ENCODE data around the gene CXCR1. TPM values are rescaled to one million over a fixed set of nuclear protein-coding genes. Genes with fewer than 3 reads are reported as not detected.

The CXCR1 gene
- total RNA-seq, 2 experiments from 2014 or later = not detected

DNA sequence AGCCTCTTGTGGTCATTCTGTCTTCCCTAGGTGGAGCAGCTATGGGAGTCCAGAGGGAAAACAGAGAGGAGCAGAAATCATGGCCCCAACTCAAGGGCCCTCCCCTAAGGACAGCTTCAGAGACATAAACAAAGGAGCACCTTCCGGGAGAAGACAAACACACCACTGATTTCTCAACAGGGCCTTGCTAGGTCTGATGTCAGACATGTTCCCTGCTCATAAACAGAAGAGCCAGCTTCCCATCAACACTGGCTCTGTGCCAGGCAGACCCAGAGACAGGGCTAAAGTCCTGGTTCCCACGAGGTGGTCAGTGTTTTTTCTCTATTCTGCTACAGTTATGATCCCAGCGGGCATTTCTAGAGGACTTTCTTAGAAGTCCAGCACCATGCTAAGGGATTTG is 21.6 kb downstream of the CXCR1 start:
- H3K36me3 Mint-ChIP-seq (ENCODE audit: low read depth) = no peaks in the 10 kb centered on the region
- peaks cover 4% of the 10 kb centered on the region for H3K27me3 Mint-ChIP-seq
- ATAC-seq = no peak
- TF ChIP-seq, protein P1, sequence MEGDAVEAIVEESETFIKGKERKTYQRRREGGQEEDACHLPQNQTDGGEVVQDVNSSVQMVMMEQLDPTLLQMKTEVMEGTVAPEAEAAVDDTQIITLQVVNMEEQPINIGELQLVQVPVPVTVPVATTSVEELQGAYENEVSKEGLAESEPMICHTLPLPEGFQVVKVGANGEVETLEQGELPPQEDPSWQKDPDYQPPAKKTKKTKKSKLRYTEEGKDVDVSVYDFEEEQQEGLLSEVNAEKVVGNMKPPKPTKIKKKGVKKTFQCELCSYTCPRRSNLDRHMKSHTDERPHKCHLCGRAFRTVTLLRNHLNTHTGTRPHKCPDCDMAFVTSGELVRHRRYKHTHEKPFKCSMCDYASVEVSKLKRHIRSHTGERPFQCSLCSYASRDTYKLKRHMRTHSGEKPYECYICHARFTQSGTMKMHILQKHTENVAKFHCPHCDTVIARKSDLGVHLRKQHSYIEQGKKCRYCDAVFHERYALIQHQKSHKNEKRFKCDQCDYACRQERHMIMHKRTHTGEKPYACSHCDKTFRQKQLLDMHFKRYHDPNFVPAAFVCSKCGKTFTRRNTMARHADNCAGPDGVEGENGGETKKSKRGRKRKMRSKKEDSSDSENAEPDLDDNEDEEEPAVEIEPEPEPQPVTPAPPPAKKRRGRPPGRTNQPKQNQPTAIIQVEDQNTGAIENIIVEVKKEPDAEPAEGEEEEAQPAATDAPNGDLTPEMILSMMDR (IDR thresholded peaks at IDR 0.05) = no peak
- ChIA-PET POLR2A (no interaction called here), CTCF (no interaction called here)
- no peaks in the 10 kb centered on the region for H3K9me3 Mint-ChIP-seq
- no peak overlapping the region for H3K4me3 Mint-ChIP-seq
- no peaks in the 10 kb centered on the region for H3K4me1 Mint-ChIP-seq (ENCODE audit: low read depth)
- DNase-seq = no peak
- intact Hi-C loops (cut with micrococcal nuclease) = no loop called here
- H3K27ac Mint-ChIP-seq = no peak overlapping the region

GRCh38 chr2:218138047-218138446 is 28.7 kb downstream of the CXCR1 start:
- Mint-ChIP-seq H3K36me3 (ENCODE audit: low read depth) (no peaks in the 10 kb centered on the region), H3K4me1 (ENCODE audit: low read depth) (no peaks in the 10 kb centered on the region), H3K9me3 (no peaks in the 10 kb centered on the region), H3K27me3 (peaks cover 30% of the 10 kb centered on the region), H3K4me3 (no peak overlapping the region), H3K27ac (no peak overlapping the region)
- TF ChIP-seq, protein P1 (IDR thresholded peaks at IDR 0.05) = no peak
- intact Hi-C loops (cut with micrococcal nuclease) = no loop called here
- CTCF ChIA-PET = no interaction called here
- POLR2A ChIA-PET = no interaction called here
- no peak for ATAC-seq
- DNase-seq = no peak

DNA sequence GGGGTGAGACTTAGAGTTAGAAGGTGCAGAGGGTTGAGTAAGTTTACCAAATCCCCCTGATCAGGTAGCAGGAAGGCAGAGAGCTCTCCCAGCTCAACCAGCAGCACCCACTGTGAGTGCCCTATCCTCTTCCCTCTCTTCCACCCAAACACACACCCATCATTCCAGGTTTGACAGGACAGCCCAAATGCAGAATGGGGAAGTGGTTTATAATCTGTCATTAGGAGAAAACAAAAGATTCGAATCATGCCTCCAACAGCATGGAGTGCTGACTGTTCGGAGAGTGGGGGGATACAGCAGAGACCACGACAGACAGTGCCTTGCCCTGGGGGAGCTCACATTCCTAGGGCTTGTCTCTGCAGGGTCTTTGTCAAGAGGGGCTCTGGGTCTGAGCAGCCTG is 29.2 kb downstream of the CXCR1 start:
- ATAC-seq = no peak
- Mint-ChIP-seq H3K4me3 (no peak overlapping the region), H3K9me3 (no peaks in the 10 kb centered on the region)

GRCh38 chr2:218130822-218131221 is 35.9 kb downstream of the CXCR1 start:
- CTCF ChIA-PET = interaction anchor here (0.6 kb wide), 1 partner anchor 245 kb away, joined by 3 read pairs; no protein-coding TSS in a partner anchor
- TF ChIP-seq, protein P1 (IDR thresholded peaks at IDR 0.05) = no peak
- intact Hi-C loops (cut with micrococcal nuclease) = no loop called here
- H3K4me3 Mint-ChIP-seq = no peak overlapping the region
- peaks cover 4% of the 10 kb centered on the region for H3K27me3 Mint-ChIP-seq
- ATAC-seq (no peak), DNase-seq (no peak)
- POLR2A ChIA-PET = no interaction called here
- peaks cover 3% of the 10 kb centered on the region for H3K4me1 Mint-ChIP-seq (ENCODE audit: low read depth)
- no peaks in the 10 kb centered on the region for H3K9me3 Mint-ChIP-seq
- H3K36me3 Mint-ChIP-seq (ENCODE audit: low read depth) = no peaks in the 10 kb centered on the region
- no peak overlapping the region for H3K27ac Mint-ChIP-seq

More for the DNA sequence above, 29.2 kb downstream of the CXCR1 start:
- no peaks in the 10 kb centered on the region for H3K4me1 Mint-ChIP-seq (ENCODE audit: low read depth)
- peaks cover 30% of the 10 kb centered on the region for H3K27me3 Mint-ChIP-seq
- intact Hi-C loops (cut with micrococcal nuclease) = no loop called here
- ChIA-PET CTCF (no interaction called here), POLR2A (no interaction called here)
- H3K36me3 Mint-ChIP-seq (ENCODE audit: low read depth) = no peaks in the 10 kb centered on the region
- no peak for DNase-seq
- no peak overlapping the region for H3K27ac Mint-ChIP-seq
- TF ChIP-seq, protein P1 (IDR thresholded peaks at IDR 0.05) = no peak

- ATAC-seq (no peak), DNase-seq (no peak)
- intact Hi-C loops (cut with micrococcal nuclease) = no loop called here
- Mint-ChIP-seq H3K27ac (no peak overlapping the region), H3K4me3 (no peak overlapping the region), H3K9me3 (no peaks in the 10 kb centered on the region), H3K27me3 (peaks cover 6% of the 10 kb centered on the region), H3K4me1 (ENCODE audit: low read depth) (peaks cover 8% of the 10 kb centered on the region), H3K36me3 (ENCODE audit: low read depth) (no peaks in the 10 kb centered on the region)
- TF ChIP-seq, protein P1 (IDR thresholded peaks at IDR 0.05) = no peak
- ChIA-PET POLR2A (no interaction called here), CTCF (no interaction called here)
These were observed 36.4 kb downstream of the CXCR1 start for GRCh38 chr2:218130377-218130776.

Data from activated CD8-positive, alpha-beta T cell treated with anti-CD3 and anti-CD28 coated beads for 36 hours (primary cell).